ENCODE results near the gene ABCB9.

Gene ABCB9

GRCh38 chr12:122994781-122995502, 28.7 kb upstream of the ABCB9 start:
- ATAC-seq: no peak

GRCh38 chr12:122994140-122994675, 27.9 kb upstream of the ABCB9 start:
- no peak for ATAC-seq

- ATAC-seq: no peak
Measured at GRCh38 chr12:122992386-122992785, 26.1 kb upstream of the ABCB9 start.

GRCh38 chr12:122991623-122992275, 25.5 kb upstream of the ABCB9 start:
- no peak for ATAC-seq

- no peak for ATAC-seq
Measured at GRCh38 chr12:122990961-122991622, 24.8 kb upstream of the ABCB9 start.

GRCh38 chr12:122990561-122990960, 24.3 kb upstream of the ABCB9 start:
- no peak for ATAC-seq

GRCh38 chr12:122989874-122990419, 23.7 kb upstream of the ABCB9 start:
- no peak for ATAC-seq

GRCh38 chr12:122989225-122989839, 23.1 kb upstream of the ABCB9 start:
- ATAC-seq: no peak

- ATAC-seq: no peak
Measured at GRCh38 chr12:122988612-122989212, 22.4 kb upstream of the ABCB9 start.

- ATAC-seq: no peak
Measured at GRCh38 chr12:122988036-122988435, 21.8 kb upstream of the ABCB9 start.

- ATAC-seq: no peak
Measured at GRCh38 chr12:122987086-122987951, 21.1 kb upstream of the ABCB9 start.

GRCh38 chr12:122986258-122986871, 20.1 kb upstream of the ABCB9 start:
- no peak for ATAC-seq

- no peak for ATAC-seq
Measured at GRCh38 chr12:122985338-122986257, 19.3 kb upstream of the ABCB9 start.

GRCh38 chr12:122984612-122985337, 18.5 kb upstream of the ABCB9 start:
- ATAC-seq: no peak

GRCh38 chr12:122983789-122984515, 17.7 kb upstream of the ABCB9 start:
- ATAC-seq: no peak

GRCh38 chr12:122982963-122983788, 16.9 kb upstream of the ABCB9 start:
- ATAC-seq: no peak

- ATAC-seq: no peak
Measured at GRCh38 chr12:122982477-122982815, 16.2 kb upstream of the ABCB9 start.
